ENCODE data around the gene CCL27. TPM values are rescaled to one million over a fixed set of nuclear protein-coding genes. Genes with fewer than 3 reads are reported as not detected.

The CCL27 gene
- total RNA-seq, 4 donors from 2014 or later, result 1.7 TPM; not detected in 3

DNA sequence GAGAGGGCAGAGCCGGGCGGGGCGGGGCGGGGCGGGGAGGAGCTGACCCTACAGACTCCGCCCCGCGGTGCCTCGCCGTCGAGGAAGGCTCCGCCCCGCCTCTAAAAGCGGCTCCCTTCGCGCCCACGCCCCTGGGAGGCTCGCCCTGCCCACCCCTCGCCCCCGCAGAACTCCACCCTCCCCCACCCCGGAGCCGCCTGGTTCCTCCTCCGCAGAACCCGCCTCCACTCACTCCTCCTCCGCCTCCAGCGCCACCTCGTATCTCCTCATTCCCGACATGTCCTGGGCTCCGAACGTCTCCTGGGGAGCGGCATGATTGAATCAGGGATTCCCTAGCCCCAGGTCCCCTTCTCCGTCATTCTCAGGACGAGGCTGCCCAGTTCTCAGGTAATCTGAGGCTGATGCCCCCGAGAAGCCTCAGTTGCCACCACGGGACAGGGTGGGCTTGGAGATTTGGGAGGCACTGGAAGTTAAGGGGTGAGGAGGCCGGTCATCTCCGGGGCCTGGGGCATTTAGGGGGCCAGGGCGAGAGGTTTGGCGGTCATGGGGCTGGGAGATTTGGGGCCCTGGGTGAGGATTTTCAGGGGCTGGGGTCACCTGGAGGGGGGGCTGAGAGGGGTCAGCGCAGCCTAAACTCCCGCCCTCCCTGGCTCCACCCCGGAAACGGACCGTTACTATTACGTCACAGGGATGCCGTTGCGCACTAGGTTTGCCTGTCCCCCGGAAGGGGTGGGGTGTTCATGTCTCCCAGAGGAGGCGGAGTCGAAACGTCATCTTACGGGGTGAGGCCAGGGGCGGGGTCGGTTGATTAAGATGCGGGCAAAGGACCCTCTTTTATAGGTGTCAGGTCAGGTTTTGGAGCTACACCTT lies 3.2 kb upstream of the CCL27 start:
- TF ChIP-seq, protein P1, sequence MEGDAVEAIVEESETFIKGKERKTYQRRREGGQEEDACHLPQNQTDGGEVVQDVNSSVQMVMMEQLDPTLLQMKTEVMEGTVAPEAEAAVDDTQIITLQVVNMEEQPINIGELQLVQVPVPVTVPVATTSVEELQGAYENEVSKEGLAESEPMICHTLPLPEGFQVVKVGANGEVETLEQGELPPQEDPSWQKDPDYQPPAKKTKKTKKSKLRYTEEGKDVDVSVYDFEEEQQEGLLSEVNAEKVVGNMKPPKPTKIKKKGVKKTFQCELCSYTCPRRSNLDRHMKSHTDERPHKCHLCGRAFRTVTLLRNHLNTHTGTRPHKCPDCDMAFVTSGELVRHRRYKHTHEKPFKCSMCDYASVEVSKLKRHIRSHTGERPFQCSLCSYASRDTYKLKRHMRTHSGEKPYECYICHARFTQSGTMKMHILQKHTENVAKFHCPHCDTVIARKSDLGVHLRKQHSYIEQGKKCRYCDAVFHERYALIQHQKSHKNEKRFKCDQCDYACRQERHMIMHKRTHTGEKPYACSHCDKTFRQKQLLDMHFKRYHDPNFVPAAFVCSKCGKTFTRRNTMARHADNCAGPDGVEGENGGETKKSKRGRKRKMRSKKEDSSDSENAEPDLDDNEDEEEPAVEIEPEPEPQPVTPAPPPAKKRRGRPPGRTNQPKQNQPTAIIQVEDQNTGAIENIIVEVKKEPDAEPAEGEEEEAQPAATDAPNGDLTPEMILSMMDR (IDR thresholded peaks at IDR 0.05 in 4 of 5, conservative IDR thresholded peaks at IDR 0.05 in 1 of 5), result peak in 1 of 5 experiments; percentile 9
- TF ChIP-seq POLR2A (IDR thresholded peaks at IDR 0.05), result peak; percentile 62 to 63
- H3K9me3 ChIP-seq, result no peaks in the 10 kb centered on the region
- H3K4me1 ChIP-seq, result peaks cover 0 to 4% of the 10 kb centered on the region in 2 donors
- peak overlapping the region; percentile 76 to 98 (median 86) for H3K4me3 ChIP-seq
- peaks cover 0 to 6% of the 10 kb centered on the region in 2 donors for H3K36me3 ChIP-seq
- no peaks in the 10 kb centered on the region for H3K27me3 ChIP-seq
- DNase-seq, result peak; percentile 90 to 94
- peak; percentile 86 to 87 for ATAC-seq
- in situ Hi-C loops (cut with MboI; ENCODE audit: low sequenced_read_pairs in 4 of 4), result loop anchor here in 1 of 4 donors (25.0 kb wide), 1 partner anchor 422 kb away; the partner anchor contains the start of genes FANCG and PIGO
- intact Hi-C loops (cut with DNase I; ENCODE audit: low total_unique reads), result loop anchor here (1.0 to 5.0 kb wide), 3 partner anchors 13 to 322 kb away; partner anchors contain the start of genes DNAJB5 and IL11RA
- H3K27ac ChIP-seq, result peak overlapping the region; percentile 91 to 100 (median 98)

DNA sequence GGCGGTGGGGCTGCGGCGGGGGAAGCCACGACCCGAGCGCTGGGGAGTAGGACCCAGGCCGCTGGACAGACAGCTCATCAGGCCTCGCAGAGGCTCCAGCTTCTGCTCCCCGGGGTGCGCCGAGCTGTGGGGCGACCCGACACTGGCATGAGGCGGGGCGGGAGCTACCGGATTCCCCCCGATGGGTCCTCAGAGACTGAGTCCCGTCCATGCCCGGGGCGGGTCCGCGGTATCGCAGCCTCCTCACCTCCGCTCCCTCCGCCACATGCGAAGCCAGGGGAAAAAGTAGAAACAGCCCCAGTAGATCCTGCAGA lies 2.6 kb upstream of the CCL27 start:
- no peaks in the 10 kb centered on the region for H3K27me3 ChIP-seq
- in situ Hi-C loops (cut with MboI; ENCODE audit: low sequenced_read_pairs in 4 of 4) (loop anchor here in 1 of 4 donors (25.0 kb wide), 1 partner anchor 422 kb away; the partner anchor contains the start of genes FANCG and PIGO), intact Hi-C loops (cut with DNase I; ENCODE audit: low total_unique reads) (loop anchor here (1.0 to 5.0 kb wide), 3 partner anchors 13 to 322 kb away; partner anchors contain the start of genes DNAJB5 and IL11RA)
- H3K9me3 ChIP-seq, result no peaks in the 10 kb centered on the region
- peaks cover 0 to 6% of the 10 kb centered on the region in 2 donors for H3K36me3 ChIP-seq
- ATAC-seq (peak in 1 of 2 donors; percentile 18), DNase-seq (no peak)
- peak overlapping the region; percentile 76 to 98 (median 86) for H3K4me3 ChIP-seq
- peaks cover 0 to 4% of the 10 kb centered on the region in 2 donors for H3K4me1 ChIP-seq
- TF ChIP-seq POLR2A (IDR thresholded peaks at IDR 0.05), result no peak
- TF ChIP-seq, protein P1 (IDR thresholded peaks at IDR 0.05 in 4 of 5, conservative IDR thresholded peaks at IDR 0.05 in 1 of 5), result peak in 1 of 5 experiments; percentile 14
- H3K27ac ChIP-seq, result peak overlapping the region; percentile 91 to 100 (median 98)

DNA sequence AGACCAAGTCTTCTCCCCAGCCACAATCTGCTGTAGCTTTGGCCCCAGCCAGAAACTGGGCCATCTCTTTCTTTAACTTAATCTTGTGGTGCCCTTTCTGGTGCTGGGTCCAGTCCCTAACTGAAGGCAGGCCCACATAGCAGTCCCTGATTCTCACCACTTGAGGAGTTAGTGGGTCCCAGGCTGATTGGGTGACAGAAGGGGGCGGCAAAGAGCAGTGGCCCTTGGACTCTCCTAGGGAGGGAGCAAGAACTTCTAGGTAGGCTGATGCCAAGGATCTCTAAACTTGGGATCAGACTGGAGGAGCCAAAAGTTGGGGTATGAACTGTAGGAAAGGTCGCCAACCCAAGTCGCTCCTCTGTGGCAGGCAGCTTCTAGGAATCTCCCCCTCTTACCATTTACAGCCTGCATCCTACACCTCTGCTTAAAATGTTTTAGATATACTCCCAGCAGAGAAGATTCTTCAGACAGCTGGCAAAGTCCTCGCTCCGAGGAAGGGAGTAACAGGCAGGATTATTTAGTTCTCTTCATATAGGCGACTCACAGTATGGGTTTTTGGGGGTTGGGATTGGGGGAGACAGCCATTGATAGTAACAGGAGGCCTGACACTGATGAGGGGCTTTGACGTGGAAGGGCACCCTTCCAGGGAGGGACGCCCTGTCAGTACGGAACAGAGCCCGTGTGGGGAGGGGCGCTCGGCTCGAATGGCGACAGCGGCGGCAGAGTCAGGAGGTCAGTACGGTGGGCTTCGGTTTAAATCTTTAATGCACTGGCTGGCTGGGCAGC lies 2.0 kb upstream of the CCL27 start:
- ATAC-seq (peak; percentile 59), DNase-seq (peak; percentile 60 to 75)
- Histone ChIP-seq H3K9me3 (no peaks in the 10 kb centered on the region), H3K27me3 (no peaks in the 10 kb centered on the region), H3K36me3 (peaks cover 0 to 6% of the 10 kb centered on the region in 2 donors), H3K4me1 (peaks cover 0 to 4% of the 10 kb centered on the region in 2 donors), H3K4me3 (peak overlapping the region; percentile 76 to 98 (median 86)), H3K27ac (peak overlapping the region; percentile 91 to 100 (median 98))
- TF ChIP-seq, protein P1 (IDR thresholded peaks at IDR 0.05 in 4 of 5, conservative IDR thresholded peaks at IDR 0.05 in 1 of 5), result peak; percentile 65 to 90 (median 67)
- TF ChIP-seq POLR2A (IDR thresholded peaks at IDR 0.05), result no peak
- intact Hi-C loops (cut with DNase I; ENCODE audit: low total_unique reads) (loop anchor here (1.0 to 5.0 kb wide), 3 partner anchors 12 to 323 kb away; partner anchors contain the start of genes DNAJB5 and IL11RA), in situ Hi-C loops (cut with MboI; ENCODE audit: low sequenced_read_pairs in 4 of 4) (loop anchor here in 1 of 4 donors (25.0 kb wide), 1 partner anchor 423 kb away; the partner anchor contains the start of genes FANCG and PIGO)

DNA sequence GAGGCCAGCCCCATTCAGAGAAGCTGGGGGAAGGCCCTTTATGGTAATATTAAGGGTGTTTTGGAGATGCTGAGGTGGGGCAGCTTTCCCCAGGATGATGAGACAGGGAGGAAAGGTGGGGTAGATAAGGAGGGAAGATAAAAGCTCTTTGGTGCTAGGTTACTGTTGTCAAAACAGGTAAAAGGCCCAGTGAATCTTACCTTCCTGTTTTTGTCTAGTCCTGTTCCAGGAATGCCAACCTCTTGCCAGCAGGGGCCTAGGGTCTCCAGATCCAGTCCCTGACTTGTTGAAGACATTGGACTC lies 797 bp upstream of the CCL27 start:
- Histone ChIP-seq H3K9me3 (no peaks in the 10 kb centered on the region), H3K36me3 (peaks cover 0 to 6% of the 10 kb centered on the region in 2 donors), H3K27me3 (no peaks in the 10 kb centered on the region), H3K4me1 (peaks cover 0 to 4% of the 10 kb centered on the region in 2 donors), H3K4me3 (no peak overlapping the region), H3K27ac (peak overlapping the region in 1 of 4 donors; percentile 99)
- intact Hi-C loops (cut with DNase I; ENCODE audit: low total_unique reads) (no loop called here), in situ Hi-C loops (cut with MboI; ENCODE audit: low sequenced_read_pairs in 4 of 4) (loop anchor here in 1 of 4 donors (25.0 kb wide), 1 partner anchor 424 kb away; the partner anchor contains the start of genes FANCG and PIGO)
- no peak for DNase-seq
- TF ChIP-seq POLR2A (IDR thresholded peaks at IDR 0.05), result no peak
- TF ChIP-seq, protein P1 (IDR thresholded peaks at IDR 0.05 in 4 of 5, conservative IDR thresholded peaks at IDR 0.05 in 1 of 5), result no peak
- no peak for ATAC-seq
